ENCODE results near the gene BPGM. TPM values are rescaled to one million over a fixed set of nuclear protein-coding genes. Genes with fewer than 3 reads are reported as not detected.

The BPGM gene
- total RNA-seq, 3 donors from 2014 or later (not counting 1 experiment from before 2014, with no cell fraction given): 30.0 to 39.1 (median 31.4) TPM

DNA sequence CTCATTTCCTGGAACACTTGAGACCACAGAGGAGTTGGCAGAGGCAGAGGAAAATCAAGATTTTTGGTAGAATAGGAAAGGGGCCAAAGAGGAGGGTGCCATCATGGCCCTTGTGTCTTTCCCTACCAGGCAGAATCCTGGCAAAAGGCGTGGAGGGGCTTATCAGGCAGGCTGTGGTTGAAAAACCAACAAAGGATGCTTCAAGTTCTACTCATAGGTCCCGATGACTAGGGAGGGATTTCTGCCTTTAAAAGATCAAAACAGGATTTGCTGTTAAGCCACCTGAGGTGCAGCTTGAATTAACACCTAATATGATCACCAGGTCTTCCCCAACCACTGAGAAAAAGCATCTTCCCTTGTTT, 45.7 kb downstream of the BPGM start:
- TF ChIP-seq, protein P1, sequence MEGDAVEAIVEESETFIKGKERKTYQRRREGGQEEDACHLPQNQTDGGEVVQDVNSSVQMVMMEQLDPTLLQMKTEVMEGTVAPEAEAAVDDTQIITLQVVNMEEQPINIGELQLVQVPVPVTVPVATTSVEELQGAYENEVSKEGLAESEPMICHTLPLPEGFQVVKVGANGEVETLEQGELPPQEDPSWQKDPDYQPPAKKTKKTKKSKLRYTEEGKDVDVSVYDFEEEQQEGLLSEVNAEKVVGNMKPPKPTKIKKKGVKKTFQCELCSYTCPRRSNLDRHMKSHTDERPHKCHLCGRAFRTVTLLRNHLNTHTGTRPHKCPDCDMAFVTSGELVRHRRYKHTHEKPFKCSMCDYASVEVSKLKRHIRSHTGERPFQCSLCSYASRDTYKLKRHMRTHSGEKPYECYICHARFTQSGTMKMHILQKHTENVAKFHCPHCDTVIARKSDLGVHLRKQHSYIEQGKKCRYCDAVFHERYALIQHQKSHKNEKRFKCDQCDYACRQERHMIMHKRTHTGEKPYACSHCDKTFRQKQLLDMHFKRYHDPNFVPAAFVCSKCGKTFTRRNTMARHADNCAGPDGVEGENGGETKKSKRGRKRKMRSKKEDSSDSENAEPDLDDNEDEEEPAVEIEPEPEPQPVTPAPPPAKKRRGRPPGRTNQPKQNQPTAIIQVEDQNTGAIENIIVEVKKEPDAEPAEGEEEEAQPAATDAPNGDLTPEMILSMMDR (IDR thresholded peaks at IDR 0.05): no peak
- H3K27ac Mint-ChIP-seq: no peak overlapping the region
- peaks cover 3% of the 10 kb centered on the region for H3K27me3 ChIP-seq (ENCODE audit: control insufficient read depth, insufficient read depth, low read length)
- H3K4me3 ChIP-seq (ENCODE audit: low read length): no peak overlapping the region
- no peak overlapping the region for H3K4me3 Mint-ChIP-seq
- no peak for ATAC-seq
- H3K36me3 ChIP-seq (ENCODE audit: control insufficient read depth, insufficient read depth, low read length): no peaks in the 10 kb centered on the region
- H3K36me3 Mint-ChIP-seq: no peaks in the 10 kb centered on the region
- peaks cover 12 to 22% of the 10 kb centered on the region in 2 donors for H3K27me3 Mint-ChIP-seq (ENCODE audit: low read depth in 2 of 2)
- intact Hi-C loops (cut with micrococcal nuclease): no loop called here
- WGBS (ENCODE audit: insufficient coverage): 36% methylated on average over 2 of the region's 2 CpGs
- no peak for DNase-seq
- H3K9me3 ChIP-seq (ENCODE audit: control insufficient read depth, insufficient read depth, low read length): no peaks in the 10 kb centered on the region
- no peaks in the 10 kb centered on the region for H3K4me1 Mint-ChIP-seq
- no peaks in the 10 kb centered on the region for H3K4me1 ChIP-seq (ENCODE audit: control insufficient read depth, insufficient read depth, low read length)
- no peak overlapping the region for H3K27ac ChIP-seq (ENCODE audit: low read length)
- no peaks in the 10 kb centered on the region for H3K9me3 Mint-ChIP-seq

DNA sequence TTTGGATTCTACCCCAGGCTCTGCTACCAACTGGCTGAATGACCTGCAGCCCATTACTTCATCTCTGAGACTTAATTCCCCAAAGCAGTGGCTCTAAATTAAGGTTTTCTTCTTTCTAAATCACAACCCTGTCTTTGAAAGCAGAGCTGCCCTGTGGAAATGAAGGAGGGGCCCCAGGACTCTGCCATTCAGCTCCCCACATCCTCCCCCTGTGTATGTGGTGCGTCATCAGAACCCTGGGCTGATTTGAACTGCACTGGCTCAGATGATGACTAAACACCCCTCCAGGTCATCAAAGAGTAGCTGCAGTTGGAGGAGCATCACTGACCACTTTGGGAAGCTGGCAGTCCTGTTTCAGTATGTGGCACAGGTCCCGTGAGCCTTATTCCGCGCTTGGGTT, 46.6 kb downstream of the BPGM start:
- no peak overlapping the region for H3K27ac Mint-ChIP-seq
- Histone ChIP-seq H3K36me3 (ENCODE audit: control insufficient read depth, insufficient read depth, low read length) (no peaks in the 10 kb centered on the region), H3K27me3 (ENCODE audit: control insufficient read depth, insufficient read depth, low read length) (peaks cover 3% of the 10 kb centered on the region), H3K4me3 (ENCODE audit: low read length) (no peak overlapping the region), H3K4me1 (ENCODE audit: control insufficient read depth, insufficient read depth, low read length) (no peaks in the 10 kb centered on the region), H3K27ac (ENCODE audit: low read length) (no peak overlapping the region), H3K9me3 (ENCODE audit: control insufficient read depth, insufficient read depth, low read length) (no peaks in the 10 kb centered on the region)
- peaks cover 9 to 22% of the 10 kb centered on the region in 2 donors for H3K27me3 Mint-ChIP-seq (ENCODE audit: low read depth in 2 of 2)
- H3K36me3 Mint-ChIP-seq: no peaks in the 10 kb centered on the region
- TF ChIP-seq, protein P1 (IDR thresholded peaks at IDR 0.05): no peak
- 100% methylated on average over 4 of the region's 4 CpGs for WGBS (ENCODE audit: insufficient coverage)
- no peaks in the 10 kb centered on the region for H3K4me1 Mint-ChIP-seq
- ATAC-seq (no peak), DNase-seq (no peak)
- intact Hi-C loops (cut with micrococcal nuclease): no loop called here
- H3K4me3 Mint-ChIP-seq: no peak overlapping the region
- H3K9me3 Mint-ChIP-seq: no peaks in the 10 kb centered on the region

DNA sequence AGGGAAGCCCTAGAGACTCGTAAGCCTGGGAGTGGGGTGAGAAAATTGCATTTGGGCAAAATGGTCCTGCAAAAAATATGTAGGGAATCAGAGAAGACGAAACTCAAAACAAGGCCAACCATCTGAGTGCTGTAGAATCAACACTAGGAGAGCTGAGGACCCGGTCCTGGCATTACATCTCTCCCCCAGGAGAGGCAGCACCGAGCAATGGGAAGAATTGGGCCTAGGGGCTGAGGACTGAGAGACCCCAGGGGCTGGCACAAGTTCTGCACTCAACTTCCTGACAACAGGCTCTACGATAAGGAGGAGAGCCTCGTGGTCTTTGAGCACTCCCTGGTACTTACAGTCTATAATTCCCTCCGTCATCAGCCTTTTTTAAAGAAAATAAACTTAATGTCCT, 47.6 kb downstream of the BPGM start:
- Histone ChIP-seq H3K27me3 (ENCODE audit: control insufficient read depth, insufficient read depth, low read length) (peaks cover 3% of the 10 kb centered on the region), H3K27ac (ENCODE audit: low read length) (no peak overlapping the region), H3K36me3 (ENCODE audit: control insufficient read depth, insufficient read depth, low read length) (no peaks in the 10 kb centered on the region), H3K9me3 (ENCODE audit: control insufficient read depth, insufficient read depth, low read length) (no peaks in the 10 kb centered on the region), H3K4me1 (ENCODE audit: control insufficient read depth, insufficient read depth, low read length) (no peaks in the 10 kb centered on the region), H3K4me3 (ENCODE audit: low read length) (no peak overlapping the region)
- ATAC-seq (no peak), DNase-seq (no peak)
- peaks cover 9 to 22% of the 10 kb centered on the region in 2 donors for H3K27me3 Mint-ChIP-seq (ENCODE audit: low read depth in 2 of 2)
- no peaks in the 10 kb centered on the region for H3K36me3 Mint-ChIP-seq
- no peak overlapping the region for H3K27ac Mint-ChIP-seq
- no peaks in the 10 kb centered on the region for H3K9me3 Mint-ChIP-seq
- no peaks in the 10 kb centered on the region for H3K4me1 Mint-ChIP-seq
- intact Hi-C loops (cut with micrococcal nuclease): no loop called here
- TF ChIP-seq, protein P1 (IDR thresholded peaks at IDR 0.05): no peak
- WGBS (ENCODE audit: insufficient coverage): 76% methylated on average over 7 of the region's 7 CpGs
- H3K4me3 Mint-ChIP-seq: no peak overlapping the region

DNA sequence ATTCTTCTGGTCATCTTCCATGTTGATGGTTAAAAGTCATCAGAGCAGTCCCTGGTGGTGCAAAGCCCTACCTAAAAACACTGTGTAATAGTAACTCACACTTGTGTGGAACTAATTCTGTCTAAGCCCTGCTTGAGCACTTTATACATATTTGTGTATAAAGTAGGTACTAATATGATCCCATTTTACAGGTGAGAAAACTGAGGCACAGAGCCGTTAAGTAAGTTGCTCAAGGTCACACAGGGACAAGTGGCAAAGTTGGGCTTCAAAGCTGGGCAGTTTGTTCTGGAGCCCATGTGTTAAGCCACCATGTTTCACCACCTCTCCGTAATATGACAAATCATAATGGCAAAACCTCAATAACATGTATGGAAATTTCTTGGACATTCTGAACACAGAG, 48.1 kb downstream of the BPGM start:
- Mint-ChIP-seq H3K4me3 (no peak overlapping the region), H3K27ac (no peak overlapping the region), H3K4me1 (no peaks in the 10 kb centered on the region), H3K9me3 (no peaks in the 10 kb centered on the region), H3K36me3 (no peaks in the 10 kb centered on the region), H3K27me3 (ENCODE audit: low read depth in 2 of 2) (peaks cover 9 to 22% of the 10 kb centered on the region in 2 donors)
- H3K9me3 ChIP-seq (ENCODE audit: control insufficient read depth, insufficient read depth, low read length): no peaks in the 10 kb centered on the region
- 96% methylated on average over 1 of the region's 2 CpGs for WGBS (ENCODE audit: insufficient coverage)
- TF ChIP-seq, protein P1 (IDR thresholded peaks at IDR 0.05): no peak
- H3K4me3 ChIP-seq (ENCODE audit: low read length): no peak overlapping the region
- H3K27ac ChIP-seq (ENCODE audit: low read length): no peak overlapping the region
- peaks cover 3% of the 10 kb centered on the region for H3K27me3 ChIP-seq (ENCODE audit: control insufficient read depth, insufficient read depth, low read length)
- H3K4me1 ChIP-seq (ENCODE audit: control insufficient read depth, insufficient read depth, low read length): no peaks in the 10 kb centered on the region
- intact Hi-C loops (cut with micrococcal nuclease): no loop called here
- no peak for ATAC-seq
- no peak for DNase-seq
- H3K36me3 ChIP-seq (ENCODE audit: control insufficient read depth, insufficient read depth, low read length): no peaks in the 10 kb centered on the region

All from natural killer cell (primary cell).